HL-60/S4 treated with retinoic acid at 250 ng/mL for 4 days and 3 days (cell line): ENCODE results near the gene CYP46A1.
"Not testable (repeated sequence)": the region's sequence is repeated elsewhere in the genome, so short reads cannot be mapped to it uniquely, and the experiment has no call there.

ENCODE experiments used
- in situ Hi-C: fragments of 300-500 bp; cut with MboI; formaldehyde crosslinking; loops from 2 replicates; pipeline ENCODE4 v1.7.0; 2022; ENCODE audit warnings: low sequenced_read_pairs

Gene CYP46A1

GRCh38 chr14:99656171-99656570 lies 27.9 kb upstream of the CYP46A1 start:
- in situ Hi-C loops: no loop called here

- in situ Hi-C loops: no loop called here
Measured at GRCh38 chr14:99657645-99658155, 26.4 kb upstream of the CYP46A1 start.

GRCh38 chr14:99658218-99658845 lies 25.8 kb upstream of the CYP46A1 start:
- in situ Hi-C loops: no loop called here

GRCh38 chr14:99659333-99659741 lies 24.8 kb upstream of the CYP46A1 start:
- in situ Hi-C loops: no loop called here

GRCh38 chr14:99660006-99660566 lies 24.0 kb upstream of the CYP46A1 start:
- in situ Hi-C loops: no loop called here

GRCh38 chr14:99660794-99661193 lies 23.3 kb upstream of the CYP46A1 start:
- in situ Hi-C loops: no loop called here

GRCh38 chr14:99661206-99661605 lies 22.9 kb upstream of the CYP46A1 start:
- in situ Hi-C loops: not testable (repeated sequence)

GRCh38 chr14:99662846-99663245 lies 21.3 kb upstream of the CYP46A1 start:
- in situ Hi-C loops: no loop called here

GRCh38 chr14:99663386-99664057 lies 20.6 kb upstream of the CYP46A1 start:
- in situ Hi-C loops: no loop called here

GRCh38 chr14:99664058-99664936 lies 19.8 kb upstream of the CYP46A1 start:
- in situ Hi-C loops: no loop called here

- in situ Hi-C loops: no loop called here
Measured at GRCh38 chr14:99664937-99665273, 19.2 kb upstream of the CYP46A1 start.

GRCh38 chr14:99666533-99666932 lies 17.6 kb upstream of the CYP46A1 start:
- in situ Hi-C loops: no loop called here

- in situ Hi-C loops: no loop called here
Measured at GRCh38 chr14:99667045-99667444, 17.1 kb upstream of the CYP46A1 start.

GRCh38 chr14:99667821-99668220 lies 16.3 kb upstream of the CYP46A1 start:
- in situ Hi-C loops: no loop called here

- in situ Hi-C loops: no loop called here
Measured at GRCh38 chr14:99668307-99669295, 15.5 kb upstream of the CYP46A1 start.

- in situ Hi-C loops: no loop called here
Measured at GRCh38 chr14:99670361-99671234, 13.5 kb upstream of the CYP46A1 start.

- in situ Hi-C loops: no loop called here
Measured at GRCh38 chr14:99671235-99672224, 12.6 kb upstream of the CYP46A1 start.
